Activated T-cell treated with anti-CD3 and anti-CD28 coated beads for 1 hour (primary cell): ENCODE results near the gene SULT2A1.
"Not testable (repeated sequence)": the region's sequence is repeated elsewhere in the genome, so short reads cannot be mapped to it uniquely, and the experiment has no call there.

Experiments used
- DNase-seq: peaks from one replicate; pipeline ENCODE4 v3.0.0-alpha.2; 2020; ENCODE audit warnings: low read depth

Gene SULT2A1

GRCh38 chr19:47860602-47861297, 25.4 kb downstream of the SULT2A1 start:
- no peak for DNase-seq

GRCh38 chr19:47859838-47860237, 26.3 kb downstream of the SULT2A1 start:
- not testable (repeated sequence) for DNase-seq

GRCh38 chr19:47858646-47859285, 27.3 kb downstream of the SULT2A1 start, which contains the start of gene TPRX2:
Gene TPRX2, plus strand, starts transcription at chr19:47859235. Its CDS starts 12 bp downstream, at chr19:47859247.
- DNase-seq = not testable (repeated sequence)

- DNase-seq = not testable (repeated sequence)
Measured at GRCh38 chr19:47858231-47858630, 27.9 kb downstream of the SULT2A1 start.

GRCh38 chr19:47854459-47854858, 31.7 kb downstream of the SULT2A1 start:
- DNase-seq = no peak

- no peak for DNase-seq
Measured at GRCh38 chr19:47853003-47853402, 33.1 kb downstream of the SULT2A1 start.

GRCh38 chr19:47848823-47849473, 37.2 kb downstream of the SULT2A1 start:
- peak; percentile 26 for DNase-seq

- DNase-seq = no peak
Measured at GRCh38 chr19:47848425-47848822, 37.7 kb downstream of the SULT2A1 start.

- no peak for DNase-seq
Measured at GRCh38 chr19:47842941-47843340, 43.2 kb downstream of the SULT2A1 start.

- DNase-seq = no peak
Measured at GRCh38 chr19:47839913-47840312, 46.2 kb downstream of the SULT2A1 start.

GRCh38 chr19:47839411-47839810, 46.7 kb downstream of the SULT2A1 start:
- no peak for DNase-seq

GRCh38 chr19:47836038-47836437, 50.1 kb downstream of the SULT2A1 start:
- DNase-seq = no peak

- DNase-seq = no peak
Measured at GRCh38 chr19:47832723-47833122, 53.4 kb downstream of the SULT2A1 start.

- no peak for DNase-seq
Measured at GRCh38 chr19:47826800-47827199, 59.3 kb downstream of the SULT2A1 start.

GRCh38 chr19:47824396-47824795, 61.7 kb downstream of the SULT2A1 start:
- DNase-seq = no peak

- no peak for DNase-seq
Measured at GRCh38 chr19:47821460-47822020, 64.6 kb downstream of the SULT2A1 start, which contains the start of gene CRX. Gene CRX, plus strand, starts transcription at chr19:47821937. Its CDS starts 12,507 bp downstream, at chr19:47834444.
